Raji (cell line): ENCODE measurements around the gene NLRP10.

Experiments
- POLR2A ChIP-seq: IDR thresholded peaks from 2 replicates; pipeline ENCODE4 v1.6.1; 2011; ENCODE audit warnings: low read depth, low read length, control low read depth; ENCODE audit not compliant: insufficient read depth

Gene NLRP10, protein sequence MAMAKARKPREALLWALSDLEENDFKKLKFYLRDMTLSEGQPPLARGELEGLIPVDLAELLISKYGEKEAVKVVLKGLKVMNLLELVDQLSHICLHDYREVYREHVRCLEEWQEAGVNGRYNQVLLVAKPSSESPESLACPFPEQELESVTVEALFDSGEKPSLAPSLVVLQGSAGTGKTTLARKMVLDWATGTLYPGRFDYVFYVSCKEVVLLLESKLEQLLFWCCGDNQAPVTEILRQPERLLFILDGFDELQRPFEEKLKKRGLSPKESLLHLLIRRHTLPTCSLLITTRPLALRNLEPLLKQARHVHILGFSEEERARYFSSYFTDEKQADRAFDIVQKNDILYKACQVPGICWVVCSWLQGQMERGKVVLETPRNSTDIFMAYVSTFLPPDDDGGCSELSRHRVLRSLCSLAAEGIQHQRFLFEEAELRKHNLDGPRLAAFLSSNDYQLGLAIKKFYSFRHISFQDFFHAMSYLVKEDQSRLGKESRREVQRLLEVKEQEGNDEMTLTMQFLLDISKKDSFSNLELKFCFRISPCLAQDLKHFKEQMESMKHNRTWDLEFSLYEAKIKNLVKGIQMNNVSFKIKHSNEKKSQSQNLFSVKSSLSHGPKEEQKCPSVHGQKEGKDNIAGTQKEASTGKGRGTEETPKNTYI

DNA sequence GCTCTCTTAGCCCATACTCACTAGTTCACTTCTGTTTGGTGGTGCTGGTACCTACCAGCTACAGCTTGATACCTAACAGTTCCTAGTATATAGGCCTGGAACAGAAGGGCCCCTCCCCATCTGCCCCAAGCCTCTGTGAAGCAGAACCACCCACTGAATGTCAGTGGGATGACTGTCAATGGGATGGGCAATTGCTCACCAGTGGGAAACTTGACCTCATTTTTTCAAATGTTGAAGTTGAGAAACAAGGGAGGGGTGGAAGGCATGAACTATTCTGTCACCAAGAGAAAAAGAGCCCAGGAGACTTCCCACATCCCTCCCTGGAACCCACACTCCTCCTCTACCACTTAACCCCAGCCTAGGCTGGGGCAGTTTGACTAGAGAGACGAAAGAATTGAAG lies at the start of gene NLRP10:
TSS of gene NLRP10 (minus strand) at position 62 of the 400 bp plus-strand sequence. CDS start 1,952 bp downstream, outside the sequence.
- no peak for TF ChIP-seq POLR2A

DNA sequence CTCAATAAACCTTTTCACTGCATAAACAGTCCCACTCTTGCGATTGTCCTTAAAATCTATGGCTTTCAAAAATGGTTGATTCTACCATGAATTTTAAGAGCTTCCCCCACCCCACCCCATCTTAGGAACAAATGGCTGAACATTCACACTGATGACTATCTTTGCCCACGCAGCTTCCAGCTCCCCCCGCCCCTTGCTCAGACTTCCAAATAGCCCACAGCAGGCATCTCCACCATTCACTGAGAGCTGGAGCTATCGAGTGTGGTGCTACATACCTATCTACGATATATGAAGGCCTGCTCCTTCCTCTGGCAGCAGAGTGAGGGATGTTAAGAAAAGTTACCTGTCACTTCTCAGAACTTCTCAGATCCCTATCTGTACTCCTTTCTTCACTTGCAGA lies 48.6 kb upstream of the NLRP10 start:
- TF ChIP-seq POLR2A = no peak

DNA sequence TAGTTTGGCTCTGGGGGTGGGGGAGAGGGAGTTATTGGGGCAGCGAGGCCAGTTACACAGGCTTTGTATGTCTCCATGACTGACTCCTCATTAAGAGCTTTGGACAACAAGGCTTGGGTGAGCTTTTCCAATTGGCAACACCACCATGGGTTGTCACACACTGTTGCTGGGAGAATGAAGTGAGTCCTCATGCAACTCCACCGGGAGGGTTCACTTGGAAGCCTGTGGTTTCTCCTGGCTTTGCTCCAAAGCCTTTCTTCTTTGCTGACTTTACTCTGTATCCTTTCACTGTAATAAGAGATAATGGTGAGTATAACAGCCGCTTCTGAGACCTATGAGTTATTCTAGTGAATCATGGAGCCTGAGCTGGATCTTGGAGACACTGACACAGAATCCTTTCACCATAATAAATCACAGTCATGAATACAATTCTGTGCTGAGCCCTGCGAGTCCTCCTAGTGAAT lies 46.8 kb upstream of the NLRP10 start:
- no peak for TF ChIP-seq POLR2A

DNA sequence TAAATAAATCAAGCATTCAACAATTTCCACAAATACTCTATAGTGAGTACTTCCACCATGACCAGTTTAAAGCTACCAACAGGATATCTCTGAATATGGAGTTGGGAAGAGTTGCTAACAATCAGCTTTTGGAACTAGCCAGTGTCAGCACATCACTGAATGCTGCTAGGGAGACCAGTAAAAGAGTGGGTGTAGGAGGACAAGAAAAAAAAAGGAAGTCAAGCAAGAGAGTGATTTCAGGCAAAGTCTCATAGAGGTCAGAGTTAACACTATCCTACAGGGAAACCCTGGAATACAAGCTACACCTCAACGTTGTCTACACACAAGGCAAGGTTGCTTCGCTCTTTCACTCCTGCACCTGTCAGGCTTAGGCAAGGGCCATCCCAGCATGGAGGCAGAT lies 46.1 kb upstream of the NLRP10 start:
- no peak for TF ChIP-seq POLR2A

DNA sequence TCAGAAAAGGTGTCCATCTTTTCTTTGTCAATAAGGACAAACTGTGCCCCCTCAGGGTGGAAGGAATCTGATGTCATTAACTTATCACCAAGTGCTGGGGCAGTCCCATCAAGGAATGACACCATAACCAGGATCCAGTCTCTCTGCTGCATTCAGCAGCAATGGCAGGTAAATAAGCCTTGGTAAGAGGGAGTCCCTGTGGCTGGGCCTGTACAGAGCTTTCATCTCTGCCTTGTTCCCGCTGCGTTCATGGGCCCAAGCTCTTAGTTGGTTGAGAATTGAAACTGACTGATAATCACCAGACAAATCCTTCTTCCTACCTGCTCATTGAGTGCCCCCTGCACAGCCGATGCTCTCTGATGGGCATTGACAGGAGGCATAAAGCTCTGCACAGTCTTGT lies 44.6 kb upstream of the NLRP10 start:
- TF ChIP-seq POLR2A = no peak

DNA sequence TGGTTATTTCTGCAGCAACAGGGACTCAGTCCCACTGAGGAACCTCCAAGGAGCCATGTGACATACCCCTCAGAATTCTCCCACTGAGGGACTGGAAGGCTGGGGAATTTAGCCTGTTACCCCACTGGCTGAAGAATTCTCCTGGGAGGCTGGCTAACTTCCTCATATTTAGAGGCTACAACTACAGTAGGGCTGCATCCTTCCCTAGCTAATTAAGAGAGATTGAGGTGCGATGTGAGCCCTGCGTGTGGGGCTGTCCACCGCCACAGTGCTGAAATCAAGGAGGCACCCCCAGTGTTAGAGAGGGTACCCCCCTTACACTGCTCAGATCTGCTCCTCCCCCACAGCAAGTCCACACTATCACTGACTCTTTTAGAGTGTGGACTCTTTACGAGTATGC lies 43.0 kb upstream of the NLRP10 start:
- TF ChIP-seq POLR2A = no peak

DNA sequence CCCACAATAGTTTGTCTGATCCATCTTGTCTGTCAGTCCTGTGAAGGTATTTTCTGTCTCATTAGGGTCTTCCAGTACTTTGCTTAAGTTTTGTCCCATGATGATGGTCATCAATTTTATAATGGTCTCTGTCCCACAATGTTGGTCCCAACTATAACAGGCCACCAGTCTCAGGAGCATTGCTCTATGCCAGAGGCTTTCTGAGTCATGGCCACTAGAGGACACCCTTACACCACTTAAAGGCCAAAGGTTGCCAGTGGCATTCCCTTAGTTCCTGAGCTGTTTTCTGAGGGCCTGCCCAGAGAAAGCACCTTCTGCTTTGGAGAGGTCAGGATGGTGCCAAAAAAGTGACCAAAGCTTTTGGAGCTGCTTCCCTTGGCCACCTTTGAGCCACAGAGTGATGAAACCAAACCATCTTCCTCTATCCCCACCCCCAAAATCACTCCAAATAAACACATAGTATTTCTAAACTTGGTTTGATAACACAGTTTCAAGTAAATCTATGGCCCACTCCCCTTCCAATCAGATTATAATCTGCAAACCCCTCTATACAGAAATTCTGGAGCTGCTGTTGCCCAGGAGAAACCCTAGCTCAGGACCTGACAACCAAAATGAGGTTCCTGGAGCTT lies 41.2 kb upstream of the NLRP10 start:
- no peak for TF ChIP-seq POLR2A

DNA sequence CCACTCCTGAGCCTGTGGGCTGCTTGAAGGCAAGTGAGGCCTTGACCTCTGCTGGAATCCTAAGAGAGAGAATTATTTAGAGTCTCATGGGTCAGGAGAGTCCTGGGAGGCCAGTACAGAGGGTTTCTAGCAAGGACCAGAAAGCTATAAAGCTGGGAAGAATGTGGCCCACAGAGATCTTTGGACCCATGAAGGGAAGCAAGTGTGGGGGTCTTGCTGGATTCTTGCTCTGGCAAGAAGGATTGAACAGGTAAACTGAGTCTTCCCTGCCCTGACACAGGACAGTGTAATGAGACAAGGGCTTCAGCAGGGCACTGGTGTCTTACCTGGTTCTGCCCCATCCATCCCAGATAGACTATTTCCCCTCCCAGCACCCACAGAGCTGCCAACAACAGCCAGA lies 40.3 kb upstream of the NLRP10 start:
- TF ChIP-seq POLR2A = no peak

DNA sequence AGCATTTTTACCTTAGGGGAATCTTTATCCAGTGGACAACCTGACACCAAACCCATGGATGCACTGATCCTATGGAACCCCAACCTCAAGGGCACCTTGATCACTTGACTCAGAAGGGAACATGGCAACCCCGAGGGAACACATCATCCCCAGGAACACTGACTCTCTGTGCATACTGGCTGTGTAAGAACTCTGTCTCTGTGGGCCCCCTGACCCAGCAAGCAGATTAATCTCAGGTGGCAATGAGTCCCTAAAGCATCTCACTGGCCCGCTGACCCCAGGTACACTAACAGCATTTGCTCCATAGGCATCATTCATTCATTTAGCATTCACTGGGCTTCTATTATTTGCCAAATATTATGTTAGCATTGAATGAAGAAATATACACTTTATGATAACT lies 38.8 kb upstream of the NLRP10 start:
- TF ChIP-seq POLR2A = no peak

DNA sequence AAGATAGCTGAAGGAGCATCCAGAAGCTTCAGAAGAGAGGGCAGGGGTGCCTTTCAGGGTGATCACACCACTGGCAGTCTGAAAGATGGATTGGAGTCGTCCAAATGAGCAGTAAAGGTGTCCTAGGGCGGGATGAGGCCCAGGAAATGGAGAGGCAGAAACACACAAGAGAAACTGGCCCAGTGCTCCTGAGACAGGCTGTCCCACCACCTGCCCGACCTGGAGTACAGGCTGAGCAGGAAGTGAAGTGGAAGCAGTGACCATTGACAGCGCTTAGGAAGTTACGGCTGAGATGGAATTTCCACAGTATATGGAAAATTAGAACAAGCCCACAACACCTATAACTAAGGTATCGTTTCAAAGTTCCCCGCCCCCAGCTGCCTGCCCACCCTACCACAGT lies 37.9 kb upstream of the NLRP10 start:
- TF ChIP-seq POLR2A = no peak

DNA sequence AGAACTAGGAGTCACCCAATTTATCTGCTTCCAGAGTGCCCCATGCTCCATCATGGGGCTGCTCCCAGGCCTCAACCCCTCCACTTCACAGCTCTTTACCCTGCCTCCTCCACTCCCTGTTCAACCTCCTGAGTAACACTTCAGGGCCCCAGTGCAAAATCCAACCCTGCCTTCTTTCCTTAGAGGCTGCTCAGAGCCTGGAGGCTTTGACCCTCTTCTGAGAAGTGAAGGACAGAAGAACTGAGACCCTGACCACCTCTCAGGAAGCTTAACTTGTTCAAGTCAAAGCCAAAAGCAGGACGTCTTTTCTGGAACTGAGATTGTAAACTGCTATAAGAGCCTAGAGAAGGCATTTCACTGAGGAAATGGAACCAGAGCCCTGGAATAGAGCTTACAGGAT lies 37.4 kb upstream of the NLRP10 start:
- no peak for TF ChIP-seq POLR2A

DNA sequence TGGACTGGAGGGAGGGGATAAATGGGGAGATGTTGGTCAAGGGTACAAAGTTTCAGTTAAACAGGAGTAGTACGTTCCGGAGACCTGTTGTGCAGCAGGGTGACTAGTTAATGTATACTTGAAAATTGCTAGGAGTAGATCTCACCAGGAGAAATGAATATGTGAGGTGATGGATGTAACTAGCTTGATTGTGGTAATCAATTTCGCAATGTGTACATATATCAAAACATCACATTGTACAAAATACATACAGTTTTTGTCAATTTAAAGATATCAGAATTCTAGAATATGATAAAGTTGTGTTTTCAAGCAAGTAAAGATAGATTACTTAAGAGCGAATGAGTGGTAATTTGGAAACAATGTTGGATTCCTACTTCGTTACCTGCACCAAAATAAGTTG lies 35.1 kb upstream of the NLRP10 start:
- TF ChIP-seq POLR2A = no peak

DNA sequence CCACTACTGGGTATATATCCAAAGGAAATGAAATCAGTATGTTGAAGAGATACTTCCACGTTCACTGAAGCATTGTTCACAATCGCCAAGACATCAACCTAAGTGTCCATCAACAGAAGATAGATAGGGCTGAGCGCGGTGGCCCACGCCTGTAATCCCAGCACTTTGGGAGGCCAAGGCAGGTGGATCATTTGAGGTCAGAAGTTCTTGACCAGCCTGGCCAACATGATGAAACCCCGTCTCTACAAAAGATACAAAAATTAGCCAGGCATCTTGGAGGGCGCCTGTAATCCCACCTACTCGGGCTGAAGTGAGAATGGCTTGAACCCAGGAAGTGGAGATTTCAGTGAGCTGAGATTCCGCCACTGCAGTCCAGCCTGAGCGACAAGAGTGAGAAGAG lies 34.5 kb upstream of the NLRP10 start:
- TF ChIP-seq POLR2A = no peak

DNA sequence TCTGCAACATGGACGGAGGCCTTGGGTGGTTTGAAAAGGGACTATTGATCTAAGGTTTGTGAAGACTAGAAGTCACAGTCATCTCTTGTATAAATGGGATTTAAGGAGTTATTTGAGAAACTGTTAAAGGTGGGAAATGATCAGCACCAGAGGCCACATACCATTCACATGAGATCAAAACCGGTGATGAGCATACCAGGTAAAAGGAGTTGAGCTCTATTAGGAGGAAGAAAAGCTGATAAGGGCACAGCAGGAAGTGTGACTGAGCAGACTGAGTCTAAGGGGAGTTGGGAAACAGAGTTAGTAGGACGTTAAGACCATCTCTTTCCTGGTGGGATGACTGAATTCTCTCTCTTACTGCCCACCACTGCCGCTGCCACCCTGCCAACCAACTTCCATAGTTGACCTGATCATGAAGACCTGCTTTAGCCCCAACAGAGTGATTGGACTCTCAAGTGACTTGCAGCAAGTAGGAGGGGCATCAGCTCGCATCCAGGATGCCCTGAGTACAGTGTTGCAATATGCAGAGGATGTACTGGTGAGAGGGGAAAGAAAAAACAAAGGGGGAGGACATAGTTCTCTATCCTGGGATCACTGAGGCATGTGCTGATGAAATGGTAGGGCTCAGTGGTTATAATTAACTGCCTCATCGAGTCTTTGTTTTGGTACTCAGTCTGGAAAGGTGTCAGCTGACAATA lies 29.5 kb upstream of the NLRP10 start:
- no peak for TF ChIP-seq POLR2A

DNA sequence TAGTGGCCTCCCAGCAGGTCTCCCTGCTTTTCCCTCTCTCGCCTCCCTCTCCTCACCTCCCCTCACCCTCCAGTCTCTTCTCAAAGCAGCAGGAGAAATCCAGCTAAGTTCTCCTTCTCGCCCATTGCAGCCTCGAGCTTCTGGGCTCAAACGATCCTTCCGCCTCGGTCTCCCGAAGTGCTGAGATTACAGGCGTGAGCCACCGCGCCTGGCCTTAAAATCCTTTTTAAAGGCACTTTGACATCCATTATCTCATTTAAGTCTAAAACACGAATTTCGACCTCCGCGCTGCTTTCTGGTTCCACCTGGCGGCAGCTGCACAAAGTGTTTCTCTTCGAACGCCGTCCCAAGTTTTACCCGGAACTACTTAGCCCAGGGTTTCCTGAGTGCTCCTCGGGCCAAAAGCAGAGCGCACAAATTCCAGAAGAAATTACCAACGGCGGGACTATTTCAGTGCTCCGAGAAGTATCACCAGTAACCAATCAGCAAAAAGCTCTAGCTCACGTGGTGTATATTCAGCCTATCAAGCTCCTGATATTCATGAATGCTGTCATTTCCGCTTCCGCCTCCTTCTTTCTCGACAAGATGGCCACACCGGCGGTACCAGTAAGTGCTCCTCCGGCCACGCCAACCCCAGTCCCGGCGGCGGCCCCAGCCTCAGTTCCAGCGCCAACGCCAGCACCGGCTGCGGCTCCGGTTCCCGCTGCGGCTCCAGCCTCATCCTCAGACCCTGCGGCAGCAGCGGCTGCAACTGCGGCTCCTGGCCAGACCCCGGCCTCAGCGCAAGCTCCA lies 21.7 kb upstream of the NLRP10 start, which contains the start of gene EIF3F:
TSS of gene EIF3F (plus strand) at position 570 of the 792 bp plus-strand sequence. CDS start at position 586, 16 bp downstream.
- peak; percentile 66 for TF ChIP-seq POLR2A
